HG03558 (cell line): Measurements from ENCODE around the gene PARD3B.

Experiments
- ATAC-seq: cut with Tn5 transposase; IDR thresholded peaks from one replicate; pipeline ENCODE4 v1.9.1; 2021; ENCODE audit warnings: moderate number of reproducible peaks; ENCODE audit not compliant: unreplicated experiment; ENCODE audit errors: extremely low read depth

PARD3B gene

DNA sequence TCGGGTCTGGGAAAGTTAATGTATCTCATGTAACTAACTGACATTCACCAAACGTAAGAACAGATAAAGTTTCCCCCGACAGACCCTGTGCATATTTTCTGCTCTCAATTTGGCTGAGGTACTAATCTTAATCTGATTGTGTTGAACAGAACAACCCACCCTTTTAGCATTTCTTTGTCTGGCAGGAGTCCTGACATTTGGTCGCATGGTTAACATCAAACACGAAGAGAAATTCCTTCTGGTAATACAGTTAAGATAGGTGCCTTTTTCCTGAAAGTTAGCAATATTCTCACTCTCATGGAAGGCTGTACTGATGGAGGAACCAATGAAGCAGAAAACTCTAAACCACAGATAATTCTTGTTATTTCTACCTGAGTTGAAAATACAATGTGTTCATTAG lies 520.8 kb downstream of the PARD3B start:
- ATAC-seq: no peak

DNA sequence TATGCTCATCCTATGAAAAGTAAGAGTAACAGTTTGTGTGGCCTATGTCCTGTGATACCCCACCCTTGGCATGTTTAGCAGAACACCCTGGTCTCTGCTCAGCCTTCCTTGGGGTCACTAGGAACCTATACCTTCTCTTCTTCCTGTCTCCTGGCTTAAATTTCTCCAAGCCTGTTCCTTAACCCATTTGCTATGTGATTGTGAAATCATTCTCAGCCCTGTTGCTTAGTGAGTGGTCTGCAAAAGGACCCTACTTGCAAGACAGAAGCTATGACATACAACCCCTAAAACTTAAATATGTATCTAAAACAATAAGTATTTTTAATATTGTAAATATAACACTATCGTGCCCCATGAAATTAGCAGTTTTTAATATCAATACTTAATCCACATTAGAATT lies 524.7 kb downstream of the PARD3B start:
- no peak for ATAC-seq

DNA sequence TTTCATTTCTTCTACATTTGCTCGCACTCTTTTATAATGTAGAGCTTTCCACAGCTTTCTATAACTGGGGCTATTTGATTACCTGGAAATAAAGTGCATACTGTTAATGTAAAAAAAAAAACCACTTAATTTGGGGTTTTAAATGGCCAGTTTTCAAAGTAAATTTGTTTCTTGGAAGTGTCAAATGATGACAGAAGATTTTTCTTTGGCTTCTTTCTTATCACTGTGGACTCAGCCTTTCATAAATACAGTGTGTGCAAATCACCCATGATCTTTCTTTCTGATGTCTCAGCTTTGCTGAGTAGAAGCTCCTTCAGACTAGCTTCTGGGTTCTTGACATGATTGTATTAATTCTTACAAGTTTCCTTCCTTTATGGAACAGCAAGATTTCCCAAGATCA lies 525.6 kb downstream of the PARD3B start:
- no peak for ATAC-seq

GRCh38 chr2:205073433-205074020 lies 528.3 kb downstream of the PARD3B start:
- ATAC-seq: no peak

DNA sequence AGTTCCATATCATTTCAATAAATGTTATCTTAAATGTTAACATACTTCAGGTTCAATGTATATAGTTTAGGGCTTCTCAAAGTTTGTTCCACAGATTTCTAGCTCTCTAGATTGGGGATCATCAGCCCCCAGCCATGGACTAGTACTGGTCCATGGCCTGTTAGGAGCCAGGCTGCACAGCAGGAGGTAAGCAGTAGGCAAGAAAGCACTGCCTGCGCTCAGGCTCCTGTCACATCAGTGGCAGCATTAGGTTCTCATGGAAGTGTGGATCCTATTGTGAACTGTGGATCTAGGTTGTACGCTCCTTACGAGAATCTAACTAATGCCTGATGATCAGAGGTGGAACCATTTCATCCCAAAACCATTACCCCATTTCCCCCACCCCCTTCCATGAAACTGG lies 531.1 kb downstream of the PARD3B start:
- ATAC-seq: no peak

DNA sequence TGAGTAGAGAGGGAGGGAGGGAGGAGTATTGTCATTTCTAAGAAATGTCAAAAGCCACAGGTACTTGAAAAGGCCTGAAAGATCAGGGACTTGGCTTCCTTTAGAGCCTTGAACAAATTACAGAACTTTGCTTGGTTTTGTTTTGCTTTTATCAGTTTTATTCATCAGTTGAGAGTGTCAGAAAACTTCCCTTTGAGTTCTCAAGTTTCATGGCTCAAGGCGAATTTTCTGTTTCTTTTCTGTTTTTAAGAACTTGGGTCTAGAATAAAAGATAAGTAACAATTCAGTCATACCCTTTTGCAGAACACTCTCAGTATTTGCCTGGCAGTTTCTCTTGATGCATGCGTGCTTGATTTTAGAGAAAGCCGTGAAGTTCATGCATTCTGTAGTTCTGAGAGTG lies 531.9 kb downstream of the PARD3B start:
- ATAC-seq: no peak

DNA sequence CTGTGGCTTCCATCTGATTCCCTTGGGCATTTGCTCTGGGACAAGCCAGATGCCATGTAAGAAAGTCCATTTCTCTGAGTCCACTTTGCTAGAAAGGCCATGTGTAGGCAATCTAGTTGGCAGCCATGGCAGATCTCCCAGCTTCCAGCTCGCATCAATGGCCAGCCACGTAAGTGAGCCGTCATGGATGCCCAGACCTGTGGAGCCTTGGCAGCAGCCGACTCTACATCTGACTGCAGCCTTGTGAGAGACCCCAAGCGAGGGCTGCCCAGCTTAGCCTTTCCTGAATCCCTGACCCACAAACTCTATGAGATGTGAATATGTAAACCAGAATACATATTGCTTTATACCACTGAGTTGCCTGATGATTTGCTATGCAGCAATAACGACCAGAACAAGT lies 533.5 kb downstream of the PARD3B start:
- no peak for ATAC-seq

GRCh38 chr2:205079173-205079572 lies 533.9 kb downstream of the PARD3B start:
- no peak for ATAC-seq

GRCh38 chr2:205086662-205087061 lies 541.4 kb downstream of the PARD3B start:
- ATAC-seq: no peak

- ATAC-seq: no peak
These were observed 542.6 kb downstream of the PARD3B start for GRCh38 chr2:205087862-205088261.

GRCh38 chr2:205089958-205090357 lies 544.7 kb downstream of the PARD3B start:
- ATAC-seq: no peak

DNA sequence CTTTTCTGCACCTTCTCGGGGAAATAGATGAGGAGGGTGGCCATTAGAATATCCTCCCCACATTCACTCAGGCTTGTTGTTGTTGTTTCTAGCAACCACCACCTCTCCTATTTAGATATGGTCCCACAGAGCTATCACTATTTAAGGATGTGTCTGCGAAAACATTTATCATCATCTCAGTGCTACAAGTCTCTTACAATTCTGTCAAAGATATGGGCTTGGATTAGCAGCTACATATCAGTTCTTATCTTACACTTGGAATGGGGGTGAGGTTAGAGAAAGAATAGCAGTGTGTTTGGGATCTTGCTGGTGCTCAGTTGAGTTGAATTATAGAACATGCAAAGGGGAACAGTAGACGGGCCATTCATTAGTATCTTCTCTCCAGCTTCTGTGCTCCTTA lies 546.1 kb downstream of the PARD3B start:
- no peak for ATAC-seq

DNA sequence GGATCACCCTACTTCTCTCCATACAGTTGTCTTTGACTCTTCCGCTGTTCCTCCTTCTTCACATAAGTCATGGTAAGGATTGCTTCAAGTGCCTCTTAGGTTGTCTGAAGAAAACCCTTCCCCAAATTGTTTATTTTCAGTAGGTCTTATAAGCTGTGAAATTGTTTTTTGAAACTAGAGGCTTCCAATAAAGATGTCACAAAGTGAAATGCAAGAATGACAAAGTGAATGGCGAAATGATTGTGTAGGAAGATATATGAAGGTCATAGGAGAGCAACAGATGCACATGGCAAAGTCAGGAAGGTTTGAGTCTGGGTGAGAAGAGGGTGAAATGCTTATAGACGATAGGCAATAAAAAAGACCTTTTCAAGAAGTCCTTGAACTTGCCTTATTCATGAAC lies 548.8 kb downstream of the PARD3B start:
- no peak for ATAC-seq

- ATAC-seq: no peak
These were observed 558.4 kb downstream of the PARD3B start for GRCh38 chr2:205103699-205104098.

- ATAC-seq: no peak
These were observed 562.5 kb downstream of the PARD3B start for GRCh38 chr2:205107810-205108209.

- ATAC-seq: no peak
These were observed 570.2 kb downstream of the PARD3B start for GRCh38 chr2:205115511-205115910.

DNA sequence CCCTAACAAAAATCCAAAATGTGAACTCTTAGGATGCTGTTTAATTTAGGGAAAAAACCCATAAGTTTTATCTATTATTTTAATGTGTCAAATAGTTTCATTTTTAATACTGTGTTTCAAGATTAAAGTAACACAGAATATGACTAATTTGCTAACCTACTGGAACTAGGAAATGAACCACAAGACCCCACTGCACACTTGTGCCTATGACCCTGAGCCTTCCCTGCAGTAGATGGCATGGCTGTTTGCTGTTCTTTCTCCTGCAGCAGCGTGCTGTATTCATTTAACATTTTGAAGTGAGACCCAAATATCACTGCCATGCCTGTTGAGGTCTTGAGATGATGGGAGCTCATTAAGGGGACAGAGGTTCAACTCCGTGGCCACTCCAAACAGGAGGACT lies 571.9 kb downstream of the PARD3B start:
- ATAC-seq: no peak

- no peak for ATAC-seq
These were observed 573.9 kb downstream of the PARD3B start for GRCh38 chr2:205119136-205119535.

DNA sequence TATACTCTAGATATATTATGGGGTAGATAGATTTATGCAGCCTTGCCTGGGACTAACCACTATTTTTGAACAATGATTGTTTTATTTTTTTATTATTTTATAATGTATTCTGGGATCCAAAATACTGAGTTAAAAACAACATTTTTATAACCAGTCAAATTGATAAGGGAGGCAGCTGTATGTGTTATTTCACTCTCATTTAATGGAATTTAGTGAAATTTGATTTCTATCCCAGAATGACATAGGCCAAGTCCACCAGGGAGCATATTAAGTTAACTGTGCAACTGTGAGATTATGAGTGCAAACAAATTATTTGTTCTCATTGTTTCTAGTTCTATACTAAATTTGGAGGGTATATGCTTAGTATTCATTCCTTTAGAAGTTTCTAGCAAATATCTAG lies 583.5 kb downstream of the PARD3B start:
- ATAC-seq: no peak

DNA sequence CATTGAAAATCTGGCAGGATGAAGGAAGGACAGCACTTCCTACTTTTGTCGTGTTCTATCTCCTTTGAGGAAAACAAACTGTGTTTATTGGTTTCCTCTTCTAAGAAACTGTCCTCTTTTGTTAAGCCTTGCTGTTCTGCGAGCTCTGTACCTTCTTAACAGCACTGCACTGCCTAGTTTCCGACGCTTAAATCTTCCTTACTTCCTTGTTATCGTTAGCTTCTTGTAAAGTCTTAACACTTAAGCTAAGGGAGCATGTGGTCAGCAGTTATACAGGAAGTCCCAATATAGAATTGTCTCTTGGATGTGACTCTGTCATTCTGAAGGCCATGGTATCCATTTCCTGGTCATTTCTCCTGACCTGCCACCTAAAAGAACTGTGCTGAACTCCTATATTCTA lies 584.3 kb downstream of the PARD3B start:
- ATAC-seq: no peak

DNA sequence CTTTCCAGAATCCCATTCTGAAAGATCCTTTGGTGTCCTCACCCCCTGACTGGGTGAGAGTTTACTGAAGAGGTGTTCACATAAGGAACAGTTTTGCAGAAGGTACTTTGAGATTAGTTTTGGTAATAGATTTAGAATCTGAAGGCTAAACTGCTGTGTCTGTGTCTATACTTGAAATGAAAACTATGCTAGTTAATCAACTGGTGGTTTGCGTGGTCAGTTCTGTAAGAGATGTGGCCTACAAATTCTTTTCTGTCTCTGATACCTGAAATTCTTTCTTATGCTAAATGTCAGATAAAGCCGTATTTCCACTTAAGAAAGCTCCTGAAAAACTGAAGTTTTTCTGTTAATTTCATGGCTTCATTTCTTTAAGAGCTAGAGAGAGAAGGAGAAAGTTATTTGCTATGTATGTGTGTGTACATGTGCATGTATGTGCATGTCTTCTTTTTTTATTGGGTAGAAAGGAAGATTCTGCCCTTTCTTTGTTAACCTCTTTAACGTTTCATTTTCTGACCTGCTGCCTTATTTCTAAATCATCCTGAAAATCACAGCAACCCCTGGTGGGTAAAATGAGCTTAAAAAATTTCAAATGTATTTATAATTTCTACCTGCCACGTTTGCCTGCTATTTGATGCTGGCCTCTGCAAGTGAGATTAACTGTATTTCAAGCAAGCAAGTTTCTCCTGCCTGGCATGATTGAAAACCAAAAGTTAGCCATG lies 585.0 kb downstream of the PARD3B start:
- ATAC-seq: no peak

- ATAC-seq: no peak
These were observed 588.3 kb downstream of the PARD3B start for GRCh38 chr2:205133544-205133943.
